Mesenchymal stem cell (in vitro differentiated cells and primary cell): ENCODE data around the gene NUP43.

Source experiments
- DNase-seq: peaks from one replicate; pipeline ENCODE4 v3.0.0-alpha.2; 2013
- H2AFZ ChIP-seq: one replicate; pipeline ENCODE4 v1.6.1; 2013; ENCODE audit warnings: low read depth, mild to moderate bottlenecking, control low read depth, inconsistent platforms, low read length, moderate library complexity
- H2AK5ac ChIP-seq: 2 replicates; pipeline ENCODE4 v1.6.1; 2013; ENCODE audit warnings: low read length, moderate library complexity, mild to moderate bottlenecking, inconsistent platforms; ENCODE audit not compliant: severe bottlenecking
- H2BK120ac ChIP-seq: one replicate; pipeline ENCODE4 v1.6.1; 2013; ENCODE audit warnings: low read depth, mild to moderate bottlenecking, inconsistent platforms, low read length, moderate library complexity
- H2BK12ac ChIP-seq, 2 experiments: one replicate each; pipeline ENCODE4 v1.6.1; 2013; ENCODE audit warnings: inconsistent platforms in 2 of 2, low read length in 2 of 2, mild to moderate bottlenecking in 2 of 2, moderate library complexity in 2 of 2, control low read depth in 1 of 2
- H2BK15ac ChIP-seq: one replicate; pipeline ENCODE4 v1.6.1; 2013; ENCODE audit warnings: mild to moderate bottlenecking, low read depth, inconsistent platforms; ENCODE audit not compliant: poor library complexity, severe bottlenecking
- H2BK5ac ChIP-seq: 2 replicates; pipeline ENCODE4 v1.6.1; 2013; ENCODE audit warnings: low read depth, mild to moderate bottlenecking, low read length, control low read depth, inconsistent platforms; ENCODE audit not compliant: poor library complexity, severe bottlenecking
- H3K14ac ChIP-seq, 2 experiments: one replicate each; pipeline ENCODE4 v1.6.1; 2013; ENCODE audit warnings: inconsistent platforms in 2 of 2, low read length in 2 of 2, control low read depth in 1 of 2, mild to moderate bottlenecking in 1 of 2, moderate library complexity in 1 of 2
- H3K18ac ChIP-seq, 2 experiments: one replicate each; pipeline ENCODE4 v1.6.1; 2013; ENCODE audit warnings: inconsistent platforms in 2 of 2, low read length in 2 of 2, control low read depth in 1 of 2, low read depth in 1 of 2, mild to moderate bottlenecking in 1 of 2
- H3K23ac ChIP-seq, 2 experiments: one replicate each; pipeline ENCODE4 v1.6.1; 2013; ENCODE audit warnings: inconsistent platforms in 2 of 2, low read length in 2 of 2, mild to moderate bottlenecking in 2 of 2, moderate library complexity in 2 of 2, control low read depth in 1 of 2
- H3K27ac ChIP-seq: 2 replicates; pipeline ENCODE4 v1.5.1; 2013; ENCODE audit warnings: mild to moderate bottlenecking, moderate library complexity, low read length, control low read depth, inconsistent platforms; ENCODE audit not compliant: poor library complexity, severe bottlenecking
- H3K27me3 ChIP-seq, 2 experiments: 2 replicates each; pipeline versions ENCODE4 v1.6.1 to v1.7.0; 2013; ENCODE audit warnings: low read length in 2 of 2, mild to moderate bottlenecking in 2 of 2, moderate library complexity in 2 of 2, control low read depth in 1 of 2, inconsistent platforms in 1 of 2; ENCODE audit not compliant: control insufficient read depth in 1 of 2, insufficient read depth in 1 of 2
- H3K36me3 ChIP-seq, 2 experiments: 2 replicates each; pipeline versions ENCODE4 v1.6.1 to v1.7.0; 2013; ENCODE audit warnings: low read length in 2 of 2, control low read depth in 1 of 2, inconsistent platforms in 1 of 2, low read depth in 1 of 2, mild to moderate bottlenecking in 1 of 2; ENCODE audit not compliant: insufficient read depth in 2 of 2, control insufficient read depth in 1 of 2
- H3K4ac ChIP-seq, 2 experiments: one replicate each; pipeline ENCODE4 v1.6.1; 2013; ENCODE audit warnings: inconsistent platforms in 2 of 2, low read length in 2 of 2, mild to moderate bottlenecking in 2 of 2, moderate library complexity in 2 of 2, control low read depth in 1 of 2, low read depth in 1 of 2
- H3K4me1 ChIP-seq: 2 replicates; pipeline ENCODE4 v1.6.1; 2013; ENCODE audit warnings: low read depth, low read length, control low read depth; ENCODE audit not compliant: control insufficient read depth, insufficient read depth
- H3K4me2 ChIP-seq: 2 replicates; pipeline ENCODE4 v1.6.1; 2013; ENCODE audit warnings: low read length, mild to moderate bottlenecking, inconsistent platforms; ENCODE audit not compliant: poor library complexity, severe bottlenecking
- H3K4me3 ChIP-seq, 2 experiments: 2 replicates each; pipeline versions ENCODE4 v1.5.1 to v1.7.0; 2013; ENCODE audit warnings: low read length in 2 of 2, mild to moderate bottlenecking in 2 of 2, control low read depth in 1 of 2, low read depth in 1 of 2; ENCODE audit not compliant: insufficient read depth in 1 of 2
- H3K79me1 ChIP-seq: replicated peaks from 2 replicates; pipeline ENCODE4 v1.6.1; 2013; ENCODE audit warnings: mild to moderate bottlenecking, control low read depth, low read length, inconsistent platforms; ENCODE audit not compliant: poor library complexity, severe bottlenecking
- H3K9ac ChIP-seq: 2 replicates; pipeline ENCODE4 v1.7.0; 2013; ENCODE audit warnings: mild to moderate bottlenecking, low read length, moderate library complexity
- H3K9me3 ChIP-seq: 2 replicates; pipeline ENCODE4 v1.7.0; 2013; ENCODE audit warnings: mild to moderate bottlenecking, low read length; ENCODE audit not compliant: control insufficient read depth
- H4K8ac ChIP-seq: one replicate; pipeline ENCODE4 v1.6.1; 2013; ENCODE audit warnings: inconsistent platforms, mild to moderate bottlenecking, low read length, moderate library complexity
- H4K91ac ChIP-seq: one replicate; pipeline ENCODE4 v1.6.1; 2013; ENCODE audit warnings: mild to moderate bottlenecking, low read length, inconsistent platforms
- WGBS: methylation state at CpG from one replicate; pipeline ENCODE4 v1.1.7; 2013; ENCODE audit warnings: mixed read lengths; 5-methylcytosine and 5-hydroxymethylcytosine counted together

NUP43 gene

GRCh38 chr6:149733089-149733720 lies 13.1 kb downstream of the NUP43 start:
- WGBS: 98% methylated on average over 2 of the region's 2 CpGs
- H4K91ac ChIP-seq: no peak overlapping the region

GRCh38 chr6:149729824-149730223 lies 16.5 kb downstream of the NUP43 start:
- H3K9ac ChIP-seq: no peak overlapping the region
- H3K36me3 ChIP-seq: peaks cover 32 to 74% of the 10 kb centered on the region in 2 experiments
- H3K14ac ChIP-seq: no peak overlapping the region
- no peak overlapping the region for H2BK120ac ChIP-seq
- DNase-seq: no peak
- H2AK5ac ChIP-seq: no peak overlapping the region
- H3K18ac ChIP-seq: no peak overlapping the region
- no peaks in the 10 kb centered on the region for H3K4me1 ChIP-seq
- no peak overlapping the region for H2BK5ac ChIP-seq
- H4K91ac ChIP-seq: no peak overlapping the region
- no peaks in the 10 kb centered on the region for H3K27me3 ChIP-seq
- H2BK15ac ChIP-seq: no peak overlapping the region
- no peak overlapping the region for H2BK12ac ChIP-seq
- no peak overlapping the region for H3K4me3 ChIP-seq
- H2AFZ ChIP-seq: no peak overlapping the region
- no peak overlapping the region for H3K23ac ChIP-seq
- no peak overlapping the region for H3K27ac ChIP-seq
- H3K4me2 ChIP-seq: no peak overlapping the region
- no peak overlapping the region for H4K8ac ChIP-seq
- no peaks in the 10 kb centered on the region for H3K9me3 ChIP-seq
- WGBS: 90% methylated on average over 7 of the region's 8 CpGs
- peaks cover 6% of the 10 kb centered on the region for H3K79me1 ChIP-seq
- no peak overlapping the region for H3K4ac ChIP-seq

More at GRCh38 chr6:149733089-149733720, 13.1 kb downstream of the NUP43 start:
- Histone ChIP-seq H3K4ac (no peak overlapping the region), H2BK120ac (no peak overlapping the region), H3K9ac (no peak overlapping the region), H2AFZ (no peak overlapping the region), H2BK15ac (no peak overlapping the region), H3K9me3 (no peaks in the 10 kb centered on the region), H4K8ac (no peak overlapping the region), H3K27ac (no peak overlapping the region), H3K27me3 (no peaks in the 10 kb centered on the region), H3K79me1 (peaks cover 6% of the 10 kb centered on the region), H2BK5ac (no peak overlapping the region), H3K36me3 (peaks cover 44 to 77% of the 10 kb centered on the region in 2 experiments), H3K18ac (no peak overlapping the region), H2AK5ac (no peak overlapping the region), H2BK12ac (no peak overlapping the region), H3K4me1 (no peaks in the 10 kb centered on the region), H3K4me2 (no peak overlapping the region), H3K23ac (no peak overlapping the region), H3K14ac (no peak overlapping the region), H3K4me3 (no peak overlapping the region)
- DNase-seq: no peak

GRCh38 chr6:149728499-149729234 lies 17.7 kb downstream of the NUP43 start:
- H2BK12ac ChIP-seq: no peak overlapping the region
- H3K4ac ChIP-seq: no peak overlapping the region
- DNase-seq: no peak
- H3K9me3 ChIP-seq: no peaks in the 10 kb centered on the region
- no peak overlapping the region for H3K23ac ChIP-seq
- no peak overlapping the region for H2BK15ac ChIP-seq
- no peak overlapping the region for H3K14ac ChIP-seq
- peaks cover 4% of the 10 kb centered on the region for H3K79me1 ChIP-seq
- H3K18ac ChIP-seq: no peak overlapping the region
- H3K27me3 ChIP-seq: no peaks in the 10 kb centered on the region
- H4K8ac ChIP-seq: no peak overlapping the region
- 76% methylated on average over 5 of the region's 5 CpGs for WGBS
- no peak overlapping the region for H3K4me2 ChIP-seq
- H3K27ac ChIP-seq: no peak overlapping the region
- H4K91ac ChIP-seq: no peak overlapping the region
- H2AFZ ChIP-seq: no peak overlapping the region
- H2BK120ac ChIP-seq: no peak overlapping the region
- H3K9ac ChIP-seq: no peak overlapping the region
- no peaks in the 10 kb centered on the region for H3K4me1 ChIP-seq
- no peak overlapping the region for H2AK5ac ChIP-seq
- peaks cover 28 to 69% of the 10 kb centered on the region in 2 experiments for H3K36me3 ChIP-seq
- H2BK5ac ChIP-seq: no peak overlapping the region
- no peak overlapping the region for H3K4me3 ChIP-seq

GRCh38 chr6:149727793-149728498 lies 18.4 kb downstream of the NUP43 start:
- no peak overlapping the region for H3K27ac ChIP-seq
- no peak overlapping the region for H3K4ac ChIP-seq
- no peak overlapping the region for H3K18ac ChIP-seq
- H4K8ac ChIP-seq: no peak overlapping the region
- no peak overlapping the region for H3K4me2 ChIP-seq
- no peak overlapping the region for H2BK15ac ChIP-seq
- no peak overlapping the region for H2AFZ ChIP-seq
- no peak overlapping the region for H3K14ac ChIP-seq
- H3K4me1 ChIP-seq: no peaks in the 10 kb centered on the region
- H3K23ac ChIP-seq: no peak overlapping the region
- H3K4me3 ChIP-seq: no peak overlapping the region
- no peak overlapping the region for H3K9ac ChIP-seq
- H2BK12ac ChIP-seq: no peak overlapping the region
- no peaks in the 10 kb centered on the region for H3K27me3 ChIP-seq
- H3K36me3 ChIP-seq: peaks cover 30 to 62% of the 10 kb centered on the region in 2 experiments
- H3K9me3 ChIP-seq: no peaks in the 10 kb centered on the region
- 94% methylated on average over 4 of the region's 4 CpGs for WGBS
- no peak overlapping the region for H2BK120ac ChIP-seq
- no peak overlapping the region for H2BK5ac ChIP-seq
- no peak overlapping the region for H2AK5ac ChIP-seq
- H4K91ac ChIP-seq: no peak overlapping the region
- no peak for DNase-seq
- peaks cover 2% of the 10 kb centered on the region for H3K79me1 ChIP-seq
